ENCODE results near the gene LCLAT1.

LCLAT1 gene

GRCh38 chr2:30447149-30448045, at the start of gene LCLAT1:
Gene LCLAT1 (plus strand): TSS chr2:30447246. CDS start chr2:30525591, 78,345 bp downstream.
- peak; percentile 72 for DNase-seq (ENCODE audit: low read depth)

GRCh38 chr2:30398084-30398873, 48.8 kb upstream of the LCLAT1 start:
- no peak for DNase-seq (ENCODE audit: low read depth)

GRCh38 chr2:30400151-30400954, 46.7 kb upstream of the LCLAT1 start:
- no peak for DNase-seq (ENCODE audit: low read depth)

- DNase-seq (ENCODE audit: low read depth), result no peak
Measured at GRCh38 chr2:30402441-30403182, 44.4 kb upstream of the LCLAT1 start.

GRCh38 chr2:30403592-30404312, 43.3 kb upstream of the LCLAT1 start:
- no peak for DNase-seq (ENCODE audit: low read depth)

- DNase-seq (ENCODE audit: low read depth), result no peak
Measured at GRCh38 chr2:30404319-30405259, 42.5 kb upstream of the LCLAT1 start.

GRCh38 chr2:30405260-30405605, 41.8 kb upstream of the LCLAT1 start:
- DNase-seq (ENCODE audit: low read depth), result no peak

GRCh38 chr2:30406853-30407252, 40.2 kb upstream of the LCLAT1 start:
- DNase-seq (ENCODE audit: low read depth), result no peak

- DNase-seq (ENCODE audit: low read depth), result no peak
Measured at GRCh38 chr2:30408961-30409387, 38.1 kb upstream of the LCLAT1 start.

GRCh38 chr2:30410217-30410616, 36.8 kb upstream of the LCLAT1 start:
- DNase-seq (ENCODE audit: low read depth), result no peak

GRCh38 chr2:30412047-30412683, 34.9 kb upstream of the LCLAT1 start:
- no peak for DNase-seq (ENCODE audit: low read depth)

- DNase-seq (ENCODE audit: low read depth), result no peak
Measured at GRCh38 chr2:30412684-30413570, 34.1 kb upstream of the LCLAT1 start.

- DNase-seq (ENCODE audit: low read depth), result no peak
Measured at GRCh38 chr2:30414961-30415360, 32.1 kb upstream of the LCLAT1 start.

- no peak for DNase-seq (ENCODE audit: low read depth)
Measured at GRCh38 chr2:30417253-30417652, 29.8 kb upstream of the LCLAT1 start.

- DNase-seq (ENCODE audit: low read depth), result no peak
Measured at GRCh38 chr2:30421026-30421603, 25.9 kb upstream of the LCLAT1 start.

GRCh38 chr2:30421604-30422443, 25.2 kb upstream of the LCLAT1 start:
- no peak for DNase-seq (ENCODE audit: low read depth)
